ENCODE data around the gene FRMD3.

DNA sequence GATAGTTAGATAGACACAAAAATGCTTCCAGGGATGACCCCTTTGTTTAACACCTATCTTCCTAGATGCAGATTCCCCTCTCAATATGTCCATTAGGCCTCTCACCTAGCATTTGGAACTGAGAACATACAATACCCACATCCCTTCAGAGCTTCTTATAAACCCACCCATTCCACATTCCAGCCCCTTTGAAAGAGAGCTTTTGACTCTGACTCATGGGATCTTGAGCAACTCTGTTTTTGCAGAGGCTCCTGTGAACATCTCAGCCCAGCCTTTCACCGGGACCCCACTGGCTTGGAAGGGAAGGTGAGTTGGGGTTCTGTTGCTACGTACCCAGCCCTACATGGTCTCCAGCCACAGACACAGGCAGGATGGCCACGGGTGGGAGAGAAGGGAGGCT, 195.5 kb downstream of the FRMD3 start:
- TF ChIP-seq, protein P1, sequence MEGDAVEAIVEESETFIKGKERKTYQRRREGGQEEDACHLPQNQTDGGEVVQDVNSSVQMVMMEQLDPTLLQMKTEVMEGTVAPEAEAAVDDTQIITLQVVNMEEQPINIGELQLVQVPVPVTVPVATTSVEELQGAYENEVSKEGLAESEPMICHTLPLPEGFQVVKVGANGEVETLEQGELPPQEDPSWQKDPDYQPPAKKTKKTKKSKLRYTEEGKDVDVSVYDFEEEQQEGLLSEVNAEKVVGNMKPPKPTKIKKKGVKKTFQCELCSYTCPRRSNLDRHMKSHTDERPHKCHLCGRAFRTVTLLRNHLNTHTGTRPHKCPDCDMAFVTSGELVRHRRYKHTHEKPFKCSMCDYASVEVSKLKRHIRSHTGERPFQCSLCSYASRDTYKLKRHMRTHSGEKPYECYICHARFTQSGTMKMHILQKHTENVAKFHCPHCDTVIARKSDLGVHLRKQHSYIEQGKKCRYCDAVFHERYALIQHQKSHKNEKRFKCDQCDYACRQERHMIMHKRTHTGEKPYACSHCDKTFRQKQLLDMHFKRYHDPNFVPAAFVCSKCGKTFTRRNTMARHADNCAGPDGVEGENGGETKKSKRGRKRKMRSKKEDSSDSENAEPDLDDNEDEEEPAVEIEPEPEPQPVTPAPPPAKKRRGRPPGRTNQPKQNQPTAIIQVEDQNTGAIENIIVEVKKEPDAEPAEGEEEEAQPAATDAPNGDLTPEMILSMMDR (conservative IDR thresholded peaks at IDR 0.05 in 1 of 2, IDR thresholded peaks at IDR 0.05 in 1 of 2; ENCODE audit: low read depth in 1 of 2, low read length in 2 of 2), result no peak
- TF ChIP-seq EZH2 (IDR thresholded peaks at IDR 0.05; ENCODE audit: low read length, missing control alignments), result no peak

Measured in fibroblast of lung (primary cell).